Dedifferentiated amniotic fluid mesenchymal stem cell (primary cell): ENCODE measurements around the gene VIPR1.
"Not testable (repeated sequence)": the region's sequence is repeated elsewhere in the genome, so short reads cannot be mapped to it uniquely, and the experiment has no call there.

ENCODE experiments used
- DNase-seq: peaks from one replicate; pipeline ENCODE4 v3.0.0-alpha.2; 2016; ENCODE audit errors: extremely low spot score

VIPR1 gene

DNA sequence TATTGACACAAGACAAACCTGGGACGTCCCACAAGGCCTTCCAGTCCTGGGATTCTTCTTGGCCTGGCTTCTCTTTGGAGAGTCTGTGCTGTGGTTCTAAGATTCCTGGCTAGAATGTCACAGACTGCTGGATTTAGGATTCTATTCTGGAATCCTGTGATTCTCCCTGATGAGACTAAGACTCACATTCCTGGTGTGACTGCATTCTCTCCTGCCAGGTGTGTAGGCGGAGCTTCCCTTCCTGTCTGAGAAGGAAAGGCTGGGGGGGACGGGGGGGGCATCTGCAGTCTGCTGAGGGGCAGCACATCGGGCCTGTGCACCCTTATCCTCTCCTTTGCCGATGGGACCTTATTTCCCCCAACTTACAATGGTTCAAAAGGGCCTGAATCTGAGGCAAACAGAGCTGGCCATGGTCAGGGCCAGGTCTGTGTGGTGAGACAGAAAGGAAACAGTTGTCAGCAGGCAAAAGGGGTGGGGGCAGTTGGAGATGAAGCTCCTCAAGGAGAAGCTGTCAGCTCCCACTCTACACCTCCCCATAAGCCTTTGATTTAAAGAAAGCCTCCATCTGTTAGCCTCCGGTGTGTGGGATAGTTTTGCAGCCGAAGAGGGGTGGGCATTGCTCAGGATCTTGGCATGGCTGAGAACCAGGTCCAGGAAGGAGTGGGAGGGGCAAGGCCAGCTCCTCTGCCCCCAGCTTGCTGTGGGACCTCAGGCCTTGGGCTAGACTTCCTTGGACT, 30.9 kb downstream of the VIPR1 start:
- no peak for DNase-seq

DNA sequence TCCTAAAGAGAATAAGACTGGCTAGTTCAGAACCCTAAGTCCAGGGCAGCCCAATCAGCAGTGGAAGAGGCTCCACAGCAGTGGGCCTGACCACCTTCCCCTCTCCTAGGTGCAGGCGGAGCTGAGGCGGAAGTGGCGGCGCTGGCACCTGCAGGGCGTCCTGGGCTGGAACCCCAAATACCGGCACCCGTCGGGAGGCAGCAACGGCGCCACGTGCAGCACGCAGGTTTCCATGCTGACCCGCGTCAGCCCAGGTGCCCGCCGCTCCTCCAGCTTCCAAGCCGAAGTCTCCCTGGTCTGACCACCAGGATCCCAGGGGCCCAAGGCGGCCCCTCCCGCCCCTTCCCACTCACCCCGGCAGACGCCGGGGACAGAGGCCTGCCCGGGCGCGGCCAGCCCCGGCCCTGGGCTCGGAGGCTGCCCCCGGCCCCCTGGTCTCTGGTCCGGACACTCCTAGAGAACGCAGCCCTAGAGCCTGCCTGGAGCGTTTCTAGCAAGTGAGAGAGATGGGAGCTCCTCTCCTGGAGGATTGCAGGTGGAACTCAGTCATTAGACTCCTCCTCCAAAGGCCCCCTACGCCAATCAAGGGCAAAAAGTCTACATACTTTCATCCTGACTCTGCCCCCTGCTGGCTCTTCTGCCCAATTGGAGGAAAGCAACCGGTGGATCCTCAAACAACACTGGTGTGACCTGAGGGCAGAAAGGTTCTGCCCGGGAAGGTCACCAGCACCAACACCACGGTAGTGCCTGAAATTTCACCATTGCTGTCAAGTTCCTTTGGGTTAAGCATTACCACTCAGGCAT, 33.7 kb downstream of the VIPR1 start:
- DNase-seq, result no peak

DNA sequence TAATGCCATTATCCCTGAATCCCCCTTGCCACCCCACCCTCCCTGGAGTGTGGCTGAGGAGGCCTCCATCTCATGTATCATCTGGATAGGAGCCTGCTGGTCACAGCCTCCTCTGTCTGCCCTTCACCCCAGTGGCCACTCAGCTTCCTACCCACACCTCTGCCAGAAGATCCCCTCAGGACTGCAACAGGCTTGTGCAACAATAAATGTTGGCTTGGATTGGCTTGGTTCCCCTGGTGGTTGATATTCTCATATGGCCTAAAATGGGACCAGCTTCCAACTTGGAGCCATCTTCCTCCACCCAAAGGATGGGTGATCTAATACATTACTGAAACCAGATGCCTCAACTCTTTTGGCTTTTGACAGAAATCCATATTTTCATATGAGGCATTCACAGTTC, 34.9 kb downstream of the VIPR1 start:
- no peak for DNase-seq

DNA sequence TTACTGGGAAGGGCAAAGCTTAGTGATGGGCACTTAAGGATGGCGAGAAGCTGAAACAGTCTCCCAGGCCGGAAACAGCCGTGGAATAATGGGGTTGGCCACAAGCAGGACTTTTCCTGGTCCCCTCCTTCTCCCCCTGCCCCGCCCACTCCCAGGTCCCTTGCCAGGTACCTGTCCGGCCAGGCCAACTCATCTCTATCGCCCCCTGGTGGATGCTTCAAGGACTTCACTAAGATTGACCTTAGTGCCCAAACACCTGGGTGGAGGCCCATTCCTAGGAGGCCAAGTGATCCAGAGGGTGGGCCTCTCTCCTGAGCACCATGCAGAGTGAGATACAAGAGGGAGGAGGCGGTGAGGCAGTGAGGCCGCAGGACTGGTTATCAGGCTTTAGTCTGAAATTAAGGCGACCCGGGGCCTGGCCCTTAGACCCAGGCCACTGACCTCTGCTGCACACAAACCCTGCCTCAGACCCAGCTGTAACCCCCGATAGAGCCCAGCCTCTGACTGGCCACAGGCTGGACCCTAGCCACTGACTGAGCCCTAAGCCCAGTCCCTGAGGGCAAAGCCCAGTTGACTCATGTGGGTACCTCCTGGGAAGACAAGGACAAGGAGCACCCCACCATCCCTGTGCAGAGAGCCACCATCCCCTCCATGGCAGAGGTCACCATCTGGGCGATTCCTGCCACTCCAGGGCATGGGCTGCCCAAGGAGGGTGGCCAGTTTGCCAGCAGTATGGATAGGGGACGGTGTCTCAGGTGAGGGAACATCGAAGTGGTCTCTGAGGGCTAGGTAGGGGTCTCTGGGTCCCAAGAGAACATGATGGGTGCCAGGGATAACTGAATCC, 37.6 kb downstream of the VIPR1 start:
- DNase-seq, result no peak

- DNase-seq, result no peak
These were observed 38.6 kb downstream of the VIPR1 start for GRCh38 chr3:42541079-42541478.

DNA sequence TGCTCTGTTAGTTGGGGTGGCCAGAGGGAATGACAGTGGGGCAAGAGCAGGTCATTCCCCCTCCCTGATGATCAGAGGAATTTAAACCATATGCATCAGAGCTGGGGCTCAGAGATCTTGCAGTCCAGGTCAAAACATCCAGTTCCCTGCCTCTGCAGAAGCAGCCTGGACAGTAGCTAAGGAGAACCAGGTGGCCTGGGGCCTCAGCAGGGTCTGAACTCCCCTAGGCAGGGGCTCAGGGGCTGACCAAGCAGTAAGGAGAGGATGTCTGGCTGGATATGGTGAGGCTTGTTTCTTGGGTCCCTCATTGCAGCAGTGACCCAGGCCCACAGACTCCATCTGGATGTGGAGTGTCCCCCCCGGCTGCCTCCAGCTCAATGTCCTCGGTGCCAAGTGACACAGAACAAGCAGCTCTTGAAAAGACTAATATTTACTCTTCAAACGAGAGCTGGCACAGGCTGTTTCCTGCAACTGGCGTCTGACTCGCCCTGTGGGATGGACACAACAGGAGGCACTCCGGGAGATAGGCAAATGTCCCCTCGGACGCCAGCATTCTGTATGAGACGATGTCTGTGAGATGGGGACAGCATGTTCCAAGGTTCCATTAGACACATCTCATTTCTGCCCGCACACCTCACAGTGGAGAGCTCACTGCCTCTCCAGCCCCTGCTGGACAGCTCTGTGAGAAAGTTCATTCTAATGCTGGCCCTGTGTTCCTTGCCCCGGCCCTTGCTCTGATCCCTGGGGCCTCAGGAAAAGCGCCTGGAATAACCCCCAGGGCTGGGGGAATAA, 42.2 kb downstream of the VIPR1 start:
- DNase-seq, result no peak

DNA sequence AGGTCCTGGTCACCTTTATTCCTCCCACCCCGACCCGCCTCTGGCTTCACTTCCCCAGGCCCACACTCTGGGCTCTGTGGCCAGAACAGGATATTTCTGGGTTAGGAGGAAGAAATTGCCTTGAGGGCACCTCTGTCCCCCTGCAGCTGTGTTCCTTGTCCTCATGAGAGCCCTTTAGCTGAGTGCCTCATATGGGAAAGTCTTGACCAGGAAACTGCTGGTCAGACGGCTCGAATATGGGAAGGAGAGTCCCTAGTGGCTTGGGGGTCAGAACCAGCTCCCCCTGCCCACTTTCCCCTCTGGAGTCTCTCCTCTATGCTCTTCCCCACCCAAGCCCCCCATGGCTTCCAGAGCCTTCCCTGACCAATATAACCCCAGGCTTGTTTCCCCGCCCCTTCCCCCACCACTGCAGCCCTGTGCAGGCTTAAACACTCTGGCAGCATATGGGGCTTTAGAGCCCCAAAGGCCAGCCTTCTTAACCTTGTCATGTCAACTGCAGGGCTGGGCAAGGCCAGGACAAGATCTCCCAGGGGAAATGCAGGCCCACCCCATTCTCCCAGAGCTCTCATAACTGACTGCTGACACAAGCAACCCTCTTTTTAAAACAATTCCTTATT, 42.9 kb downstream of the VIPR1 start:
- no peak for DNase-seq

DNA sequence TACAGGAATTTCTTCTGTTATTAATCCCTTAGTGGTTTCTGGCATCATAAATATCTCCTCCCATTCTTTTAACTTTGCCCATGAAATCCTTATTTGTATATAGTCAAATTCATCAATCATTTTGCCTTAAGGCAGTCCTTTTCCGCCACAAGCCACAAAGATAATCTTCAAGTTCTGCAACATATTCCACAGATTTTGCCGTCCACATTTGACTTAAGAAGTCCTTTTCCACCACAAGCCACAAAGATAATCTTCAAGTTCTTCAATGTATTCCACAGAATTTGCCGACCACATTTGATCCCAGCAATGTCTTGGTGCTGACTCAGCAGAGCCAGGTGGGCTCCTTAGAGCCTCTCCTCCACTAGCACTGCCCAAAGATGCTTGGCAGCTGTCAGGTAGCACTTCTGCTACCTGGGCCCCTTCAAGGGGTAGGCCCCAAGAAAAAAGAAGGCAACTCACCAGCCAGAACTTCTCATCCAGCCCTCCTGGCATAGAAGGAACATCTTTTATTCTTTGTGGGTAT, 44.3 kb downstream of the VIPR1 start:
- no peak for DNase-seq

DNA sequence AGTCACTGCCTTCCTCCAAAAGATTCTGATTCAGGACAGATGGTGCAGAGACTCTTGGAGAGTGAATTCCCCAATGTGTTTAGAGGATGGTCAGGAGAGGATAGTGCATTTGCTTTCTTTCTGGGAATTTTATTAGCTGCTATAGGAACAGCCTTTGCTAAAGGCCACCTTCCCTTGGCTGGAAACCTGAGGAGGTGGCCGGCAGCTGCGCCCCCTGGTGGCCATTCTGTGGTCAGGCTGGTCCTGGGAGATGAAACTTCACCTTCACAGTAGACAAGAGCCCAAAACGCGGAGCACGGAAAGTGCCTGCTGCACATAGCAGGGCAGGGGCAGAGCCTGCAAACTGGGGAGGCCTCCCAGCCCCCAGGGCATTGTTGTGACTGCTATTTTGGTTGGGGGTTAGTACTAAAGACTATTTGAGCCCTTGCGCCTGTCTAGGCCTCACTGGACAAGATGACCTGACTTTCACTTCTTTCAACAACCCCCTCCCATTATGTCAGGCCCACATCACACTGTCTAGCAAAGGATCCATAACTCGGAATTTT, 45.0 kb downstream of the VIPR1 start:
- DNase-seq, result peak; percentile 18

- DNase-seq, result no peak
These were observed 46.7 kb downstream of the VIPR1 start for GRCh38 chr3:42549131-42549530.

DNA sequence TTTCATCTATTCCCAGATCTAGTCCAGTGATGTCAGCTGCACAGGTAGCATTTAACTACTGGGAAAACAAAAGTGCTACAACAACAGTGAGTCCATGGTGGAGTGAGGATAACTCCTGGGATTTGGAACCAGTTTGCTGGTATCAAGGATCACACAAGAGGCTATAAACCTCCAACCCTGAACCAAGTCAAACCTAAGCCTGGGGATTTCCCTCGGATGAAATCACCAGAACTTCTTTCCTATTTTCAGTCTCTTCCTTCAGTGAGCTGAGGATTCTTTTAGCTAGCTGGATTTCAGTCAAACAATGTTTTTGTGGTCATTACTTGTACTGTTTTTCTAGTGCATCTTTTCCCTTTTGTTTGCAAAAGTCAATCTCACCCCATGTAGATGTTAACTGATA, 47.8 kb downstream of the VIPR1 start:
- no peak for DNase-seq

GRCh38 chr3:42552830-42553229, 50.4 kb downstream of the VIPR1 start:
- DNase-seq, result no peak

DNA sequence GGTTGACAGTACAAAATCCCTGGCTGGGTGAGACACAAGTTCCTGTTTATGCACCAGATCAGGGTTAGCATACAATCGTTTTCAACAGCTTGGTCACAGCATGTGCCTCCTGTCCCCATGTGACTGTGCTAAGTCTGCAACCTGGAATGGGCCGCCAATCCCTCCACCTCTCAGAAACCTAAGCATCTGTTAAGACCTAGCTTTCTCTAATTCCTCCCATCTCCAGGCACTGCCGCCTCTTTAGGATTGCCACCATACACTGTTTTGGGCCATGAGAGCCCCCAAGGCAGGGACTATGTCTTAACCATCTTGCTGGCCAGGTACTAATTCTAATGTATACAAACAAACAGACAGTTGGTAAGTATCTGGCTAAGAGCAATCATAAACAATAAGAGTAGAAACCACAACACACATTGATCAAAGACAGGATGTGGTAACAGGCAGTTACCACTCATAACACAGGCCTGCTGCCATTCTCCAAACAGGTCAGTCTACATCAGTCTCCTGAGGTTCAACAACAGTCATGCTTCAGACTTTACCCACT, 53.7 kb downstream of the VIPR1 start:
- DNase-seq, result no peak

- not testable (repeated sequence) for DNase-seq
These were observed 54.4 kb downstream of the VIPR1 start for GRCh38 chr3:42556817-42557216.

DNA sequence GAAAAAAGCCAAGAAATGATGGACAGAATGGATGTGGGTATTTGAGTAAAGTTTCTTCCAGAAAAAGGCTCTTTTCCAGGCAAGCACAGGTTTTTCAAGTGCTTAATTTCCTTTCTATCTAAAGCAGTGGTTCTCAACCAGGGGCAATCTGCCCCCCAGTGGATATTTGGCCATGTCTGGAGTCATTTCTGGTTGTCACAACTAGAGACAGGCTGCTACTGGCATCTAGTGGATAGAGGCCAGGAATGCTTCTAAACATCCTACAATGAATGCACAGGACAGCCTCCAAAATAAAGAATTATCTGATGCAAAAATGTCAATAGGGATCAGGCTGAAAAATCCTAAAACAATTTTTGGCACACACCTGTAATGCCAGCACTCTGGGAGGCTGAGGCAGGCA, 55.4 kb downstream of the VIPR1 start:
- DNase-seq, result no peak

GRCh38 chr3:42562047-42562907, 59.8 kb downstream of the VIPR1 start:
- DNase-seq, result no peak

DNA sequence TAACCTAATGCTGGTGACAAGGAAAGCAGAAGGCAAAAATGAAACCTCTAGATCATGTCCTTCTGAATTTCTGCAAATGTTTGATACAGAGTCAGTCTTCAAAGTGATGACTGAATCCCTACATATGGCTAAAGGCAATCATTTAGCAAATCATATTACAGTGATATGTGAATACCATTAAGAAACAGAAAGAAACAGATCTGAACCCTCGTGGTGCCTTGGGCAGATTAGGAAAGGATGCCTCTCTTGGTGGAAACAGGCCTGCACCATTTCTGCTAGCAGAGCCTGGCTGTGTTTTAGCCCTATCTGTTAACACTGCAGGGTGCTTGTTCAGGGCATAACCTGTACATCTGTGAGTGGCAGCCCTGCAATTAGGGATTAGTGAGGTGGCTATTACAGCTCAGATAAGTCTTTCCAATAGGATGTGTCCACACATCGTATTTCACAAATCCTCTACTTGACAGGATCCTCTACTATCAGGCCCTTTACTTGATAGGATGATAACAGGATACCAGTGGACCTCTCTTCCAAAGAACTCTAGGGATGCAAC, 67.2 kb downstream of the VIPR1 start:
- DNase-seq, result no peak

- DNase-seq, result no peak
These were observed 69.8 kb downstream of the VIPR1 start for GRCh38 chr3:42572278-42572677.

DNA sequence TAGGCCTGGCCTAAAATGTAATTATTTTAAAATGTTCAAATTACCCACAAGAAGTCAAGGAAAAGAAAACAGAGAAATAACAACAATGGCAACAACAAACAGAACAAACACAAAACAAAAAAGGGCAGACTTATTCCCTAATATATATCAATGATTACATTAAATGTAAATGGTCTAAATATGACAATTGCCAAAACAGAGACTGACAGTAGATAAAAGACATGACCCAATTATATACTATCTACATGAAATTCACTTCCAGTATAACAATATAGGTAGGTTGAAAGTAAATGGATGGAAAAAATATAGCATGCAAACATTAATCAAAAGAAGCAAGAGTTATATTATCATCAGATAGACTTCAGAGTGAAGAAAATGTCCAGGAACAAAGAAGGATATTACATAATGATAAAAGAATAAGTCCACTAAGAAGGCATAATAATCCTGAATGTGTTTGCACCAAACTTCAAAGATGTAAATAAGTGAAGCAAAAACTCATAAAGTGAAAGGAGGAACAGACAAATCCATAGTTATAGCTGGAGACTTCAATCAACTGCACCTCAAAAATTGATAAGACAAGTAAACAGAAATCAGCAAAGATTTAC, 72.8 kb downstream of the VIPR1 start:
- no peak for DNase-seq
